ENCODE results near the gene ALCAM.

ALCAM gene

GRCh38 chr3:105409364-105409763 is 42.7 kb downstream of the ALCAM start:
- Histone ChIP-seq H3K4me1 (ENCODE audit: control insufficient read depth, insufficient read depth, low read length) (no peaks in the 10 kb centered on the region), H3K4me3 (ENCODE audit: low read depth, low read length) (no peak overlapping the region), H3K27ac (ENCODE audit: extremely low read depth, low read depth, low read length) (no peak overlapping the region), H3K36me3 (ENCODE audit: control insufficient read depth in 2 of 2, insufficient read depth in 1 of 2, low read length in 2 of 2) (no peaks in the 10 kb centered on the region), H3K9me3 (ENCODE audit: control insufficient read depth, insufficient read depth, low read depth, low read length) (no peaks in the 10 kb centered on the region)
- no peak for TF ChIP-seq ZNF514 (tag by site-specific recombination; IDR thresholded peaks at IDR 0.05)
- TF ChIP-seq REST (tag by site-specific recombination; IDR thresholded peaks at IDR 0.05): no peak
- TF ChIP-seq HOXD13 (CRISPR knock-in tag; IDR thresholded peaks at IDR 0.05; ENCODE audit: borderline replicate concordance): no peak
- TF ChIP-seq GLI2 (tag by site-specific recombination; IDR thresholded peaks at IDR 0.05; ENCODE audit: borderline replicate concordance, low read depth): no peak
- TF ChIP-seq MYNN (tag by site-specific recombination; IDR thresholded peaks at IDR 0.05; ENCODE audit: borderline replicate concordance): no peak
- TF ChIP-seq ZNF529 (tag by site-specific recombination; IDR thresholded peaks at IDR 0.05; ENCODE audit: insufficient replicate concordance): no peak
- ChIA-PET POLR2A (no interaction called here), CTCF (no interaction called here)

- POLR2A ChIA-PET: no interaction called here
- no peak overlapping the region for H3K27ac ChIP-seq (ENCODE audit: extremely low read depth, low read depth, low read length)
- no peak for TF ChIP-seq OSR2 (tag by site-specific recombination; IDR thresholded peaks at IDR 0.05)
- no peak for TF ChIP-seq PRDM10 (tag by site-specific recombination; IDR thresholded peaks at IDR 0.05)
- TF ChIP-seq ZNF658 (tag by site-specific recombination; IDR thresholded peaks at IDR 0.05): no peak
- no peak for TF ChIP-seq ZNF394 (tag by site-specific recombination; IDR thresholded peaks at IDR 0.05; ENCODE audit: borderline replicate concordance)
- TF ChIP-seq ZNF311 (tag by site-specific recombination; IDR thresholded peaks at IDR 0.05; ENCODE audit: borderline replicate concordance): no peak
- no peak for TF ChIP-seq ZNF513 (tag by site-specific recombination; IDR thresholded peaks at IDR 0.05)
- TF ChIP-seq FEZF1 (tag by site-specific recombination; IDR thresholded peaks at IDR 0.05): no peak
- no peak for TF ChIP-seq ZNF157 (tag by site-specific recombination; IDR thresholded peaks at IDR 0.05)
- no peak for TF ChIP-seq ZNF202 (tag by site-specific recombination; IDR thresholded peaks at IDR 0.05; ENCODE audit: borderline replicate concordance)
- TF ChIP-seq ZNF768 (tag by site-specific recombination; IDR thresholded peaks at IDR 0.05): no peak
- TF ChIP-seq ZNF549 (tag by site-specific recombination; IDR thresholded peaks at IDR 0.05): no peak
- TF ChIP-seq ZNF324 (tag by site-specific recombination; IDR thresholded peaks at IDR 0.05): no peak
- TF ChIP-seq ZNF704 (tag by site-specific recombination; IDR thresholded peaks at IDR 0.05): no peak
- no peak for TF ChIP-seq ZNF623 (tag by site-specific recombination; IDR thresholded peaks at IDR 0.05)
- TF ChIP-seq ZFP69B (tag by site-specific recombination; IDR thresholded peaks at IDR 0.05): no peak
- CTCF ChIA-PET: no interaction called here
- H3K36me3 ChIP-seq (ENCODE audit: control insufficient read depth in 2 of 2, insufficient read depth in 1 of 2, low read length in 2 of 2): no peaks in the 10 kb centered on the region
- H3K9me3 ChIP-seq (ENCODE audit: control insufficient read depth, insufficient read depth, low read depth, low read length): no peaks in the 10 kb centered on the region
- H3K4me3 ChIP-seq (ENCODE audit: low read depth, low read length): no peak overlapping the region
- H3K4me1 ChIP-seq (ENCODE audit: control insufficient read depth, insufficient read depth, low read length): peaks cover 3% of the 10 kb centered on the region; the same call in 1 of the 2 replicates
These were observed 46.7 kb downstream of the ALCAM start for GRCh38 chr3:105413343-105413887.

All from HEK293 (cell line).